A673 (cell line): Measurements from ENCODE around the gene ZBTB14. TPM values are rescaled to one million over a fixed set of nuclear protein-coding genes. Genes with fewer than 3 reads are reported as not detected.

Source experiments
- total RNA-seq: library from RNA; stranded (reverse); gene quantifications from 2 replicates; pipeline ENCODE4 v1.2.3, GENCODE V29; 2021

ZBTB14 gene
- total RNA-seq, 1 experiment from 2014 or later, result 14.8 TPM

Other genes with a start within 250 kb of the ZBTB14 start
- gene AKAIN1, start 98.5 kb downstream of the ZBTB14 start, total RNA-seq, result not detected in 2 replicates
- 0.20 and 0.86 TPM in 2 replicates for gene EPB41L3, start 248.3 kb upstream of the ZBTB14 start, total RNA-seq